HG02642 (cell line): ENCODE results near the gene C16orf54.
"Not testable (repeated sequence)": the region's sequence is repeated elsewhere in the genome, so short reads cannot be mapped to it uniquely, and the experiment has no call there.

Experiments
- ATAC-seq: cut with Tn5 transposase; IDR thresholded peaks from one replicate; pipeline ENCODE4 v1.9.1; 2021; ENCODE audit warnings: mild to moderate bottlenecking; ENCODE audit not compliant: unreplicated experiment, poor library complexity

C16orf54 gene, protein sequence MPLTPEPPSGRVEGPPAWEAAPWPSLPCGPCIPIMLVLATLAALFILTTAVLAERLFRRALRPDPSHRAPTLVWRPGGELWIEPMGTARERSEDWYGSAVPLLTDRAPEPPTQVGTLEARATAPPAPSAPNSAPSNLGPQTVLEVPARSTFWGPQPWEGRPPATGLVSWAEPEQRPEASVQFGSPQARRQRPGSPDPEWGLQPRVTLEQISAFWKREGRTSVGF

GRCh38 chr16:29745853-29746345 is at the start of gene C16orf54:
TSS of gene C16orf54 (minus strand) at chr16:29745990. CDS start at chr16:29744951, 1,039 bp downstream.
- ATAC-seq: peak; percentile 79

DNA sequence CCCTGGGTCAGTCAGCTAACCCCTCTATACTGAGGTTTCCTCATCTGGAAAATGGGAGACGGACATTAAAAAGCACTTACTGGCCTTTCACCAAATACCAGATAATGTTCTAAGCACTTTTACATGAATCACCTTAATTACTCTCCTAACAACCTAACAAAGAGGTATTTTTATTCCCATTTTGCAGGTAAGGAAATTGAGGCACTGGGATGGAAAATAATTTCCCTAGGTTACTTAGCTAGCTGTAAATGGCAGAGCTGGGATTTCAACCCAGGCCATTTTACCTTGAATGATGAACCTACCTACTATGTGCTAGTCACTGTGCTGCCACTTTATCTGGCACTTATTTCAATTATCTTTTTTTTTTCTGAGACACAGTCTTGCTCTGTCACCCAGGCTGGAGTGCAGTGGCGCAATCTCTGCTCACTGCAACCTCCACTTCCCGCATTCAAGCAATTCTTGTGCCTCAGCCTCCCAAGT is 48.5 kb upstream of the C16orf54 start:
- no peak for ATAC-seq

DNA sequence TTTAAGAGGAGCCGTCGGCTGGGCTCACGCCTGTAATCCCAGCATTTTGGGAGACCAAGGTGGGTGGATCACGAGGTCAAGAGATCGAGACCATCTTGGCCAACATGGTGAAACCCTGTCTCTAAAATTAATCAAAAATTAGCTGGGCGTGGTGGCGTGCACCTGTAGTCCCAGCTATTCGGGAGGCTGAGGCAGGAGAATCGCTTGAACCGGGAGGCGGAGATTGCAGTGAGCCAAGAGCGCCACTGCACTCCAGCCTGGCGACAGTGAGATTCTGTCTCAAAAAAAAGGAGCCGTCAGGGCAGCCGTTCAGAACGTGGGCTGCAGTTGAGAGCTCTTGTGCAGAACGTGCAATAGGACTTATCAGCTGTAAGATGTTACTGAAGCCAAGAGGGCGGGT is 47.4 kb upstream of the C16orf54 start:
- not testable (repeated sequence) for ATAC-seq

- ATAC-seq: no peak
Observed at GRCh38 chr16:29791845-29792807, 46.3 kb upstream of the C16orf54 start.

- peak; percentile 31 for ATAC-seq
Observed at GRCh38 chr16:29790949-29791844, 45.4 kb upstream of the C16orf54 start.

DNA sequence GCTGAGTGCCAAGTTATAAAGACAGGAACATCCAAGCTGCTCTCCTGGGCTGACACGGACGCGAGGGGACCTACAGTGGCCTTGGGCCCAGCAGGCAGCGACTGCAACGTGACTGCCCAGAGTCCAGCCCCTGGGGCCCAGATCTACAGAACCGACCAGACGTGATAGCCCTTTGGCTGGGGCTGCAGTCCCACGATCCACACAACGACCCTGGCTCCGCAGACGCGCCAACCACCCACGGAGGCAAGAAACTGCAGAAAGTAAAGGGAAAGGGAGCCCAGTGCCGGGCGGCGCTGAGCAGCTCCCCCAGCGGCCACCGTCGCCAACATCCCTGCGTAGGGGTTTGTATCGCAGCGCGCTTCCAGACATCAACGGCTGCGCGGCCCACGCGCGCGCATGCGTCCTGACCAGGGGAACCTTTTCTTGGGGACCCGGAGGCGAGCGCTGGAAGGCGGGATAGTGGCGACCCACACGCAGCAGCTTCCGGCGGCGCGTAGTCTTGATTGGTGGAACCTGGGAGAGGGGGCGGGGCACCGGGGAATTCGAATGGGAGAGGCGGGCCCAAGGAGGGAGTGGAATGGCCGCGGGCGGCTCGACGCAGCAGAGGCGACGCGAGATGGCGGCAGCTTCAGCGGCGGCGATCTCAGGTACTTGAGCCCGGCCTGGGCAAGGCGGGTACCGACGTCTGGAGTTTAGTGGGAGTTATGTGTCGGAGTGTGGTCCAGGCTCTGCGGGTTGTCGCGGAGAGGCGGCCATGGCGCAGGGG is 44.6 kb upstream of the C16orf54 start, which contains the start of gene KIF22:
TSS of gene KIF22 (plus strand) at position 569 of the 766 bp plus-strand sequence. CDS start at position 578, 9 bp downstream.
- peak; percentile 92 for ATAC-seq

- ATAC-seq: no peak
Observed at GRCh38 chr16:29789775-29790182, 44.0 kb upstream of the C16orf54 start.

DNA sequence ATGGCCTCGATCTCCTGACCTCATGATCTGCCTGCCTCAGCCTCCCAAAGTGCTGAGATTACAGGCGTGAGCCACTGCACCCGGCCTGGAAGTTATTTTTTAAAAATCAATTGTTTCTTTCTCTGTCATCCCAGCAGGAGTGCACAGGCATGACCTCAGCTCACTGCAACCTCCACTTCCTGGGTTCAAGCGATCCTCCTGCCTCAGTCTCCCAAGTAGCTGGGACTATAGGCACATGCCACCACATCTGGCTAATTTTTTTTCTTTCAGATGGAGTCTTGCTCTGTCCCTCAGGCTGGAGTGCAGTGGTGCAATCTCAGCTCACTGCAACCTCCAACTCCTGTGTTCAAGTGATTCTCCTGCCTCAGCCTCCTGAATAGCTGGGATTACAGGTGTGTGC is 41.4 kb upstream of the C16orf54 start:
- ATAC-seq: not testable (repeated sequence)

DNA sequence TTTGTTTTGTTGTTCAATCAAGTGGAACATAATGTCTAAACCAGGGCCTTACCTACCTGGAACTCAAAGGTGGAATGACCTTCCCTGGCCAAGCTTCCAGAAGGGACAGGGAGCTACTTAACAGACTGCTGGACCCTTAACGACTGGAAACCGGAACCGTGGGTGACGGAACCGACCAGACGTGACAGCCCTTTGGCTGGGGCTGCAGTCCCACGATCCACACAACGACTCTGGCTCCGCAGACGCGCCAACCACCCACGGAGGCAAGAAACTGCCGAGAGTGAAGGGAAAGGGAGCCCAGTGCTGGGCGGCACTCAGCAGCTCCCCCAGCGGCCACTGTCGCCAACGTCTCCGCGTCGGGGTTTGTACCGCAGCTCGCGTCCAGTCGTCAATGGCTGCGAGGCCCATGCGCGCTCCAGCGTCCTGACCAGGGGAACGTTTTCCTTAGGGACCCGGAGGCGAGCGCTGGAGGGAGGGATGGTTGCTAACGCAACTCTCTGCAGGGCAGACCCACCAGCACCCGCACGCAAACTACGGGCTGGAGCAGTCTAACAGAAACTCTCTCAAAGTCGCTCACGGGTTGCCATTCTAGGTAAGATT is 39.2 kb upstream of the C16orf54 start:
- ATAC-seq: peak; percentile 53

DNA sequence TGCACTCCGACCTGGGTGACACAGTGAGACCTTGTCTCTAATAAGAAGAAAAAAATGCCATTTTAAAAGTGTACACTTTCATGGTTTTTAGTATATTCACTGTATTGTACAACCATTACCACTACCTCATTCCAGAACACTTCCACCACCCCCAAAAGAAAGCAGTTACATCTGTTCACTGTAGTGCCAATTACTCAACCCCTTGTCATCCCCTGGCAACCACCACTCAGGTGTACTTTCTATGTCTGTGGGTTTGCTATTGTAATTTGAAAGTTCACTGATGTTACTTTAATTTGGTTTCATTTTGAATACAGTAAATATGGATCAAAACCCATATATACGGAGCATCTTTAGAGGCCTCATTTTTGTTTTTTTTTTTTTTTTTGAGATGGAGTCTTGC is 38.4 kb upstream of the C16orf54 start:
- no peak for ATAC-seq

GRCh38 chr16:29783094-29783953 is 37.5 kb upstream of the C16orf54 start:
- ATAC-seq: not testable (repeated sequence)

- no peak for ATAC-seq
Observed at GRCh38 chr16:29779474-29779873, 33.7 kb upstream of the C16orf54 start.

- ATAC-seq: no peak
Observed at GRCh38 chr16:29777576-29778350, 32.0 kb upstream of the C16orf54 start, which contains the start of gene ZG16. TSS of gene ZG16 (plus strand) at chr16:29778256. CDS start at chr16:29779267, 1,011 bp downstream.

DNA sequence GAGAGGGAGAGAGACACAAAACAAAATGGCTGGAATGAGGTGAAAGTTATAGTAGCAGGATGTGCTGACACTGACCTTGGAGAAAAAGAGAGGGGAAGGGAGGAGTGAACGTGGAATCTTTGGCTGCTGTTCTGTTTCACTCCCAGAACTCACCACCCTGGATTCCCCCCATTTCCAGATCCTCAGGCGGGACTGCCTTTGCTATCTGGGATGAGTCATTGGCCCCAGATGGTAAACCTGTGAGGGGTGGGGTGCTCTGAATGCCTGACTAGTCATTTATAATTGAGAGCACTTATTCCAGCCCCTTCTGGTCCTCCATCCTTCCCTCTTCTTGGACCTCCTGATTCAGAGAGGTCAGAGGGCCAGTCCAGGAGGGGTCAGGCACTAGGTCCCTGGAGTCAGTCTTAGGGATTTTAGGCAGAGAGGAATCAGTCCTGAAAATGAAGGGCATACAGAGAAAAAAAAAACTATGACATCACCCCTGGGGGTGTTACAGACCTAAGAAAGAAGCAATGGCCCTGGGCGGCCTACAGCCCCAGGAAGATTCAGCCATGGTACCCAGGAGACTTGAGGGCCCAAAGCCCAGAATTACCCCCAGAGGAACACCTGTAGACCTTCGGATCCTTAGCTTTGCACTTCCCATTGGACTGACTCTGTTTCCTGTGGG is 30.1 kb upstream of the C16orf54 start:
- ATAC-seq: no peak

- ATAC-seq: no peak
Observed at GRCh38 chr16:29774730-29775129, 28.9 kb upstream of the C16orf54 start.

GRCh38 chr16:29772330-29772729 is 26.5 kb upstream of the C16orf54 start:
- ATAC-seq: not testable (repeated sequence)
